Measurements from ENCODE around the gene GPRIN3.

Gene GPRIN3

DNA sequence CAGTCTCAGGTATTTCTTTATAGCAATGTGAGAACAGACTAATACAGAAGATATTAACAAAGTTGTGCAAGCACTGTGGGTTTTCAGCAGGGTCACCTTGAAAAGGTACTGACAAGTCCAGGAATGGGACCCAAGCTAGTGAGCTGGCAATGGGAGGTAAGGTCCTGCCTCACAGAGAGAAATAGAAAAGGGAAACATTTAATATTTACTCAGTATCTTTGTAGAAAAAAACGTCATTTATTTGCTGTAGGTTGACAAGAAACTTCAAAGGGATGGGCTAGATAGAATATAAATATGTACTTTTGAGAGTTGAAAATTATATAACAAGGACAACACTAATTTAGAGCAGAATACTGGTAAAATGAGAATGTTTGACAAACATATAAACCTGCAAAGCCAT, 89.0 kb downstream of the GPRIN3 start:
- TF ChIP-seq, protein P1, sequence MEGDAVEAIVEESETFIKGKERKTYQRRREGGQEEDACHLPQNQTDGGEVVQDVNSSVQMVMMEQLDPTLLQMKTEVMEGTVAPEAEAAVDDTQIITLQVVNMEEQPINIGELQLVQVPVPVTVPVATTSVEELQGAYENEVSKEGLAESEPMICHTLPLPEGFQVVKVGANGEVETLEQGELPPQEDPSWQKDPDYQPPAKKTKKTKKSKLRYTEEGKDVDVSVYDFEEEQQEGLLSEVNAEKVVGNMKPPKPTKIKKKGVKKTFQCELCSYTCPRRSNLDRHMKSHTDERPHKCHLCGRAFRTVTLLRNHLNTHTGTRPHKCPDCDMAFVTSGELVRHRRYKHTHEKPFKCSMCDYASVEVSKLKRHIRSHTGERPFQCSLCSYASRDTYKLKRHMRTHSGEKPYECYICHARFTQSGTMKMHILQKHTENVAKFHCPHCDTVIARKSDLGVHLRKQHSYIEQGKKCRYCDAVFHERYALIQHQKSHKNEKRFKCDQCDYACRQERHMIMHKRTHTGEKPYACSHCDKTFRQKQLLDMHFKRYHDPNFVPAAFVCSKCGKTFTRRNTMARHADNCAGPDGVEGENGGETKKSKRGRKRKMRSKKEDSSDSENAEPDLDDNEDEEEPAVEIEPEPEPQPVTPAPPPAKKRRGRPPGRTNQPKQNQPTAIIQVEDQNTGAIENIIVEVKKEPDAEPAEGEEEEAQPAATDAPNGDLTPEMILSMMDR (IDR thresholded peaks at IDR 0.05; ENCODE audit: low read depth, low read length) = no peak
- no peak for DNase-seq (ENCODE audit: extremely low read depth, low read depth)

DNA sequence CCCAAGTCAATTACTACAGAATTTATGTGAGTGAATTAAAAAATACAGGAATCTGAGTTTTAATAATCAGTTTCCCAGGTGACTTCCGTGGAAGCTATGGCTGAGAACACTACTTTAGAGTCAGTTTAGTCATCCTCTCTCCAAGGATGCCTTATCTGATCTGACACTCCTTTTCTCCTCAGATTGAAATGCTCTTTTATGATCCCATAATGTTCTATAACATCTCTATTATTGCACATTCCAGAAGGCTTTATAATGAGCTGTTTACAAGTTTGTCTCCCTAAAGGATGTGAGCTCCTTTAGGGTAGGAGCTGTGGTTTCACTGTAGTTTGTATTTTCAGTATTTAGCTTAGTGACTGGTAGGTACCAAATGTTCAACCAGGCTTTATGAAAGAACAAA, 90.0 kb downstream of the GPRIN3 start:
- DNase-seq (ENCODE audit: extremely low read depth, low read depth) = no peak
- TF ChIP-seq, protein P1 (IDR thresholded peaks at IDR 0.05; ENCODE audit: low read depth, low read length) = no peak

DNA sequence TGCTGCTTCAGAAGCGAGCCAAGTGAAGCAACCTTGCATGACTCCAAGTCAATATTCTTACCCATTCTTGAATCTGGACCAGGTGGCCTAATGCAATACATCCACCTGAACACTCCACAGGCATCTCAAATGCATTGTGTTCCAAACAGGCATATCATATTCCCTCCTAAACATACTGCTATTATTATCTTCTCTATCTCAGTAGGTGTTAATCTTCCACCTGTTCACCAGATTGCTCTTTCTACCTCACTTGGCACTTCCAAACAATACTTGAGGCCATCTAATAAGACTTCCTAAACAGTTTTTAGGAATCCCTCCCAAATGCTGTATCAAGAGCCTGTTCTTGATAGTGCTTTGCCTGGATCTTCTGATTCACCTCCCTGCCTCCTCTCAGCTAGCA, 90.7 kb downstream of the GPRIN3 start:
- TF ChIP-seq, protein P1 (IDR thresholded peaks at IDR 0.05; ENCODE audit: low read depth, low read length) = no peak
- no peak for DNase-seq (ENCODE audit: extremely low read depth, low read depth)

DNA sequence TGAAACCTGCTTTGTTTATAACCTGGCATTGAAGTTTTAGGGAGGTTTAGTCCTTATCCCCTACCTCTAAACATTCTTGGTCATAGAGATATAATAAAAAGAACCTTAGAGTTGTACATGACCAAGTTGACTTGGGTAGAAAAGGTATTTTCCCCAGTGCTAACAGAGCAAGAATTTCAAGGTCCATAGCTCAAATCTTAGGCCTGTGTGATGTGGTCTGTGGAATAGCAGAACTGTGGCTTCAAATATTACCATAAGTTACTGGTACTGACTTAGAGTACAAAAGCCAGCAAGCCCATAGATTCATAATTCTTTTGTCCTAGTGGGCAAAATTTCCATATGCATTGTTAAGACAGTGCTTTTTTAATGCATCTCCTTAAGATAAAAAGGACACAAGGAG, 91.2 kb downstream of the GPRIN3 start:
- no peak for DNase-seq (ENCODE audit: extremely low read depth, low read depth)
- TF ChIP-seq, protein P1 (IDR thresholded peaks at IDR 0.05; ENCODE audit: low read depth, low read length) = no peak

DNA sequence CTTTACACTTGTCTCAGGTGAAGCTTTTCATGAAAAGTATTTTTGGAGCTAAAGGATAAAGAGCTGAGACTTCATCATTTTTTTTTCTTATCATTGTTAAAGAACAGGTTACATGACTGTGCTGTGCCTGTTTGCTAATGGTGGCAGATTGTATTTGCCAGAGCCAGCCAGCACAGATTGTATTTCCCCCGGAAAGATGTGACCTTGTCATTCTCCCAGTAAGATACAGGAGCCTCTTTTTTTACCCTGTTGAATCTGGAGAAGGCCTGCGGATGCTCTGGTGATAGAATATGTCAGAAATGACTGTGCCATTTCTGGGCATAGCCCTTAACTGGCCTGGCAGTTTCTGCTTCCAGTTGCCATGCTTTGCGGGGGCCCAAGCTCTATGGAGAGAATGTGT, 91.9 kb downstream of the GPRIN3 start:
- TF ChIP-seq, protein P1 (IDR thresholded peaks at IDR 0.05; ENCODE audit: low read depth, low read length) = no peak
- DNase-seq (ENCODE audit: extremely low read depth, low read depth) = no peak

DNA sequence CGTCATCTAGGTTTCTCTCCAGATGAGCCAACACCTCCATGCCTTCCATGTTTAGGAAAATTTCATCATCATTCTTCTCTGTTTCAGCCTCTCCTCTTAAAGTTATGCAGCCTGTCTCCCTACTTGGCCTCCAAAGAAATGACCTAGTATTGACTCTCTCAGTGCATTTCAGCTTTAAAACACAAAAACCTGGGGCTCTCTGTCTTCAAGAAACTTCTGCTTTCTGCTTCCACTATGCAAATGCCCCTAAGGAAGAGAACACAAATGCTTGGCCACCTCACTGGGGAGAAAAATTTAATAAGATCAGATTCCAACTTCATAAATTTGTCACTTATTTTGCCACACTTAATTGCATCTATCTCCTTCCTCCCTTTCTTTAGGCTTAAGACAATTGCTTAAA, 93.3 kb downstream of the GPRIN3 start:
- DNase-seq (ENCODE audit: extremely low read depth, low read depth) = no peak
- TF ChIP-seq, protein P1 (IDR thresholded peaks at IDR 0.05; ENCODE audit: low read depth, low read length) = no peak

DNA sequence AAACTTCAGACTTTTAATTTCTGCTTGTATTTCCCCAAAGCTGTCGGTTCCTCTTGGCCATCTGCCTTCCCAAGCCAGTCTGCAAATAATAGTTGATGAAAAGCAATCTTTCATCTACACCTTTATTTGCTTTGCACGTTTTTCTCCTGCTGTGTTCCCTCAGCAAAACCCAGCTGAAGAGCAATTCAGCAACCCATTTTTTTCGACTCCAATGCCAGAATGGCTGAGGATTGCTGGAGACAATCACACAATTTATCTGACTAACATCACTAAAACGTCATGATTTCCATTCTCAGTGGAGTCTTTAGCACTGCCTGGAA, 94.3 kb downstream of the GPRIN3 start:
- no peak for DNase-seq (ENCODE audit: extremely low read depth, low read depth)

More for the DNA sequence above, 94.3 kb downstream of the GPRIN3 start:
- TF ChIP-seq, protein P1 (IDR thresholded peaks at IDR 0.05; ENCODE audit: low read depth, low read length) = no peak
